ENCODE results near the gene LTC4S.

LTC4S gene

DNA sequence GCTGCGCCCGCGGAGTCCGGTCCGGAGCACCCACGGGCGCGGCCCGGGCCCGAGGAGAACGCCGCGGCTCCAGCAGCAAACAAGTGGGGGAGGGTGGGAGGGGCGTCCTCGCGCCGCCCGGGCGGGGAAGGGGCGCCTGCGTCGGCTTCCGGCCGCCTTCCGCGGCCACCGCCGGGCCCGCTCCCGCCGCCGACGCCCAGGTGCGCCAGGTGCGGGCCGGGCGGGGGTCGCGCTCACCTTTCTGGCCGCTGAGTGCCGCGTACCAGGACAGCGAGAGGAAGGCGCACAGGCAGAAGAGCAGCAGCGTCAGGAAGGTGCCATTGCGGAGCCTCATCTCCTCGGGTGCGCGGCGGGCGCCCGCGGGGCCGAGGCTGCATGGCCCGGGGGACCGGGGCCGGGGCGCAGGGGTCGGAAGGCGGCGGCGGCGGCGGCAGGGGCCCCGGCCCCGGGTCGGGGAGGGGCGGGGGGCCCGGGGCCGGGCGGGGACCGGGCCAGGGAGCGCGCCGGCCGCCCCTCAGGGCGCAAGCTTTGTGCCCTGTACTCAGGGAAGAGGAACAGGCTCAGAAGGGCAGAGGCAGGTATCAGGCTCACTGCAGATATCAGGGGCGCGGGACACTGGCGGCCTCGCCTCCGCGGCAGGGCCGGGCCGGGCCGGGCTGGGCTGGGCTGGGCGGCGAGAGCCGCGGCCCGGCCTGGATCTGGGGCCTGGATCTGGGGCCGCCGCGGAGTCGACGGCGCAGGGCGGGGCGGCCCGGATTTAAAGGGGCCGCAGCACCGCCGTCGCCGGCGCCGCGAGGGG is 12.7 kb downstream of the LTC4S start, which contains the start of gene MGAT4B:
MGAT4B (minus strand) TSS at position 617 of the 799 bp plus-strand sequence; CDS start at position 334, 283 bp downstream.
- DNase-seq (ENCODE audit: low read depth in 1 of 2, low spot score in 1 of 2): peak in 1 of 2 donors; percentile 31

GRCh38 chr5:179812135-179812825 is 18.5 kb downstream of the LTC4S start:
- no peak for DNase-seq (ENCODE audit: low read depth in 1 of 2, low spot score in 1 of 2)

- DNase-seq (ENCODE audit: low read depth in 1 of 2, low spot score in 1 of 2): no peak
These were observed 19.3 kb downstream of the LTC4S start for GRCh38 chr5:179812997-179813607.

DNA sequence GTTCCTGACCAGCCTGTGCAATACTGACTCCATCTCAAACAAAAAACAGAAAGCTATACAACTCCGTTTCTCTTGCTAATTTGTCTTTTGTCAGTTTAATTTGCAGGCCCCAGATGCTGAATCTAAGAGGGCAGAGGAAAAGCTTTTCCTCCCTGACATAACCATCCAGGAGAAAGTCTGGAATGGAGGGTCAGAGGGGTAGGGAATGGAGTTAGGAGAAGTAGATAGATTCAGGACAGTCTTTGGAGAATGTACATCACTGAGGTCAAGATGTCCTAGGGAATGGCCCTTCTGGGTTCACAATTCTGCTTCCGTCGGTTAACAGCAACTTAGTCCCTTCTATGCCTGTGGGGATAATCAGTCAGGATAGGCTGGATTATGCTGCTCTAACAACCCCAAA is 20.3 kb downstream of the LTC4S start:
- no peak for DNase-seq (ENCODE audit: low read depth in 1 of 2, low spot score in 1 of 2)

- no peak for DNase-seq (ENCODE audit: low read depth in 1 of 2, low spot score in 1 of 2)
These were observed 21.9 kb downstream of the LTC4S start for GRCh38 chr5:179815491-179816249.

- no peak for DNase-seq (ENCODE audit: low read depth in 1 of 2, low spot score in 1 of 2)
These were observed 22.6 kb downstream of the LTC4S start for GRCh38 chr5:179816401-179816795.

GRCh38 chr5:179816796-179817469 is 23.1 kb downstream of the LTC4S start:
- DNase-seq (ENCODE audit: low read depth in 1 of 2, low spot score in 1 of 2): no peak

DNA sequence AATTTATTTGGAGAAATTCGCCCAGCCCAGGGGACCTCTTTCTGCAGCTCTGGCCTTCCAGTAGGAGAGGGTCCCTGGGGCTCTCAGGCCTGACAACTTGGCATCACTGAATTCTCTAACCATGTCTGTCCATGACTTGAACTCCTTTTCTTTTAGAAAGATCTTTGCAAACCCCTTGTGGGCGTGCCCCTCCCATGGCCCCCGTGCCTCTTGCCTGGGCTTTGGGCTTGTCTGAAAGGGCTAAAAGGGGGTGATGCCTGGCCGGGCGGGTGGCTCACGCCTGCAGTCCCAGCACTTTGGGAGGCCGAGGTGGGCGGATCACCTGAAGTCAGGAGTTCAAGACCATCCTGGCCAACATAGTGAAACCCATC is 23.7 kb downstream of the LTC4S start:
- DNase-seq (ENCODE audit: low read depth in 1 of 2, low spot score in 1 of 2): no peak

DNA sequence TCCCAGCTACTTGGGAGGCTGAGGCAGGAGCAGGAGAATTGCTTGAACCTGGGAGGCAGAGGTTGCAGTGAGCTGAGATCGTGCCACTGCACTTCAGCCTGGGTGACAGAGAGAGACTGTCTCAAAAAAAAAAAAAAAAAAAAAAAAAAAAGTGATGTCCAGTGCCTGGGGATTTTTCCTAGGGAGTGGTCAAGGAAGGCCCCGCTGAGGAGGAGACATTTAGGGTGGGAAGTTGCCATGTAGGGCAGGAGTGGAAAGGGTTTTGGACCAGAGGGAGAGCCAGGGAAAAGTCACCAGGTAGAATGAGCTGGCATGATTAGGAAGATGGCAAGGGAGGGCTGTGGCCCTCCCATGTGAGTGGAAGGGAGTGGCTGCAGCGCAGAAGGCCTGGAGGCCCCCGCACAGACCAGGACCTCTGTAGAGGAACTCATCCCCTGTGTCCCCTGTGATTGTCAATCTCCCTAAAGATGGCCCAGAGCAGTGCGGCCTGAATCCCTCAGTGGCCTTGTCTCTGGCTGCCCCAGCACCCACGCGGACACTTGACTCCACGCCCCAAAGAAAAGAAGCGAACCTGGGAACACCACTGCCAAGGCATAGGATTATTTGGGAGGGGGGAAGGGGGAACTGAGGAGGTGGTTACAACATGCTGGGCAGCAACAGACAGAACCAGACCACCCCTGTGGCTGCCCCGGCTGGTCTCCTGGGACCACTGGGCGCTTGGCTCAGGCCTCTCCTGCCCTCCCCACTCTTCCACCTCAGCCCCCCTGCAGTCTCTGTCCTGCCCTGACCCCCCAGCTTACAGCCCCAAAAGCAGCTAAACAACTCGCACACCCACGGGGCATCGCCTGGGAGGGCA is 24.3 kb downstream of the LTC4S start:
- DNase-seq (ENCODE audit: low read depth in 1 of 2, low spot score in 1 of 2): no peak

DNA sequence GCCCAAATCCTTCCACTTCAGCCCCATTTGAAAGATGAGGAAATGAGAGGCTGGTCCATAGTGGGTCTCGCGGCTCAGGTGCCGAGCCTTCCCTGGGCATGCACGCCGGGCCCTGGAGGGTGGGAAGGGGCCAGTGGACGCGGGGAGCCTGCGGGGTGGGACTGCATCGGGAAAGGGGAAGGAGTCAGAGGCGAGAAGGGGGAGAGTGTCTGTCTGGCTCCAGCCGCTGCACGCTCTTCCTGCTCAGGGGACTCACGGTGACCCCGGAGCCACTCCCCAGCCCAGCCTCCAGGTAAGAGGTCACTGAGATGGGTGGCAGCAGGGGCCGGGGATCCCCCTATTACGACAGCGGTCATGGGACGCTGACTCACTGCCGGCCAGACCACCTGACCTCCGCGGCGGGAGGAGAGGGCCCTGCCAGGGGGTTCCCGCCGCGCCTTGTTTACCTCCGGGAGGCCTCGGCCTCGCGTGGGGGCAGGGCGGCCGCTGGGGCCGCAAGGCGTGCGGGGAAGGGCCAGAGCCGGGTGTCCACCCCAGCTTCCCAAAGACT is 25.0 kb downstream of the LTC4S start:
- DNase-seq (ENCODE audit: low read depth in 1 of 2, low spot score in 1 of 2): peak in 1 of 2 donors; percentile 76

- no peak for DNase-seq (ENCODE audit: low read depth in 1 of 2, low spot score in 1 of 2)
These were observed 25.7 kb downstream of the LTC4S start for GRCh38 chr5:179819296-179820126.

DNA sequence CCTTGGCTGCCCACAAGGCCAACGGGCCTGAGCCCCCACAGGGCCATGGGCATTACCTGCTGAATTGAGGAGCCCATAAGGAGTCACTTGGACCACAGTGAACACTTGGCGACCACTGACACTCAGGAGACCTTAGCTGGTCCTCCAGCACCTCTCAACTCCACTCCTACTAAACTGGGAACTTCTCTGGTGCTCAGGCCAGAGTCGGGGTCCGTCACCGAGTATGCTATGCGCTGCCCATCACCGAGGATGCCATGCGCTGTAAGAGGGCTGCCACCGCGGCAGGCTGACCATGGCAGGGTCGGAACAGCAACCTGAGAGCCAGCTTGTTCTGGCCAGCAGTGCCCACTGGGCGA is 26.3 kb downstream of the LTC4S start:
- no peak for DNase-seq (ENCODE audit: low read depth in 1 of 2, low spot score in 1 of 2)

DNA sequence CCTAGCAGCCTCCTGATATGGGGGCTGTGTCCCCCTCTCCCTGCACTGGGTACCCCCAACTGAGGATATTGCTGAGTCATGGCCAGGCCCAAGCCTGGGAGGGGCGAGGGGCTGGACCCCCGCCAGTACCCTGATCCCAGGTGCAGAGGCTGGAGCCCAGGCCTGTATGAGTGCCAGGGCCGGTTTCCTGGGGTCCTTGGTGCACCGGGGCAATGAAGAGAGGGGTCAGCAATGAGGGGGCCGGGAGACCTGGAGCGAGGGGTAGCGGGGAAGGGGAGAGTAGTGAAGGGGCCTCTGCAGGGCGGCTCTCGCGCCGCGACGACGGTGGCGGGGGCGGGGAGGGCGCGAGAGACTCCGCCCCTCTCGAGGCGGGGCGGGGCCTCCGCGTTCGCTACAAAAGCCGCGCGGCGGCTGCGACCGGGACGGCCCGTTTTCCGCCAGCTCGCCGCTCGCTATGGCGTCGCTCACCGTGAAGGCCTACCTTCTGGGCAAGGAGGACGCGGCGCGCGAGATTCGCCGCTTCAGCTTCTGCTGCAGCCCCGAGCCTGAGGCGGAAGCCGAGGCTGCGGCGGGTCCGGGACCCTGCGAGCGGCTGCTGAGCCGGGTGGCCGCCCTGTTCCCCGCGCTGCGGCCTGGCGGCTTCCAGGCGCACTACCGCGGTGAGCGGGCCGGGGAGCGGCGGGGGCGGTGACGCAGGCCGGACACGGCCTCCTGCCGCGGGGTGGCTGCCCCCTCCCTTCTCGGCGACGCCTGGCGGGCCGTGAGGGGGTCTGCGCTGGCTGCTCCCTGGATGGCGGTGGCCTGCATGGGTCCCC is 26.9 kb downstream of the LTC4S start, which contains the start of gene SQSTM1:
SQSTM1 (plus strand) TSS at position 423 of the 815 bp plus-strand sequence; CDS start at position 455, 32 bp downstream.
- peak; percentile 64 to 66 for DNase-seq (ENCODE audit: low read depth in 1 of 2, low spot score in 1 of 2)

DNA sequence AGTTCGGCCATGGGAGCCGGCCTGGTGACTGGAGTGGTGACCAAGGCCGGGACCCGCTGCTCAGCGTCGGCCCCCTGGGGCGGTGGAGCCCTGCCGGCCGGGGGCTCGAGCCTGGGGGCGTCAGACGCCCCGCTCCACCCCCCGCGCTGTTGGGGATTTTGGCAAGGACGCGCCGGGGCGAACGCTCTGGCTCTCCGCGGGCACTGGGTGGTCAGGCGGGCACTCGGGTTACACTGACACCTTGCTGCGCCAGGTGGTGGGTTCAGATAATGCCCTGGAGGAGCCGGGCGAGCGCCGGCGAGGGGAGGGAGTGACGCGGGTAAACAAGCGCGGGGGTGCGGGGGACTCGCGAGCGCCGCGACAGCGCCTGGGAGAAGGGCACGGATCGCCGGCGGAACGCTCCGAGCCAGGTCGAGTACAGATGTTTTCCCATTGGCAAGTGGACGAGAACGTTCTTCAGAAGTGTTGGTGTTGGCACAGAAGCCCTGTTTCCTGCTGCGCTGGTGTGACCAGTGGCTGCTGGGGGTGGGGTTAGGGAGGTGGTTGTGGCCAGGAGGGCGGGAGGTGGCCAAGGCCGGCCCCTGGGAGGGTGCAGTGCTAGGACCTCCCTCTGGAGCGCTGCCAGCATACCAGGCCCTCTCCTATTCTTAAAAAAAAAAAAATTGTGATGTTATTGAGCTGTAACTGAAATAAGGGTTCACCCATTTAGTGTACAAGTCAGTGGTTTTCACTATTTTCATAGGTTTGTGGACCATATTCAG is 27.7 kb downstream of the LTC4S start:
- peak in 1 of 2 donors; percentile 75 for DNase-seq (ENCODE audit: low read depth in 1 of 2, low spot score in 1 of 2)

DNA sequence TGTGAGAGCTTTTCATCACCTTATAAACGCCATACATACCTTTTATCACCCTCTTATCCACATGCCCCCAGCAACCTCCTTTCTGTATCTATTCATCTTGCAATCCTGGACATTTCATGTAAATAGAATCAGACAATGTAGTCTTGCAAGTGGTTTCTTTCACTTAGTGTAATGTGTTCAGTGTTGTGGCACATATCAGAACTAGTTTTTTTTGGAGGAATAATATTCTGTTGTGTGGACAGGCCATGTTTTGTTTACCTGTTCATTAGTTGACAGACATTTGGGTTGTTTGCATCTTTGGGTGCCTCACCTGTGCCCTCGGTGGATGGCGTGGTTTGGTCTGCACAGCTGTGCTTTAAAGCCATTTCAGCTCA is 28.3 kb downstream of the LTC4S start:
- DNase-seq (ENCODE audit: low read depth in 1 of 2, low spot score in 1 of 2): no peak

- DNase-seq (ENCODE audit: low read depth in 1 of 2, low spot score in 1 of 2): no peak
These were observed 28.7 kb downstream of the LTC4S start for GRCh38 chr5:179822444-179822990.
